Stimulated activated CD4-positive, alpha-beta T cell treated with anti-CD3 and anti-CD28 coated beads, Interleukin-4, amount 100 ng/mL, for 48 hours (primary cell): ENCODE measurements around the gene ERLIN1.

Experiments
- DNase-seq, 2 donors: peaks; one replicate each; pipeline ENCODE4 v3.0.0-alpha.2; 2020; ENCODE audit warnings: low read depth in 2 of 2

ERLIN1 gene

DNA sequence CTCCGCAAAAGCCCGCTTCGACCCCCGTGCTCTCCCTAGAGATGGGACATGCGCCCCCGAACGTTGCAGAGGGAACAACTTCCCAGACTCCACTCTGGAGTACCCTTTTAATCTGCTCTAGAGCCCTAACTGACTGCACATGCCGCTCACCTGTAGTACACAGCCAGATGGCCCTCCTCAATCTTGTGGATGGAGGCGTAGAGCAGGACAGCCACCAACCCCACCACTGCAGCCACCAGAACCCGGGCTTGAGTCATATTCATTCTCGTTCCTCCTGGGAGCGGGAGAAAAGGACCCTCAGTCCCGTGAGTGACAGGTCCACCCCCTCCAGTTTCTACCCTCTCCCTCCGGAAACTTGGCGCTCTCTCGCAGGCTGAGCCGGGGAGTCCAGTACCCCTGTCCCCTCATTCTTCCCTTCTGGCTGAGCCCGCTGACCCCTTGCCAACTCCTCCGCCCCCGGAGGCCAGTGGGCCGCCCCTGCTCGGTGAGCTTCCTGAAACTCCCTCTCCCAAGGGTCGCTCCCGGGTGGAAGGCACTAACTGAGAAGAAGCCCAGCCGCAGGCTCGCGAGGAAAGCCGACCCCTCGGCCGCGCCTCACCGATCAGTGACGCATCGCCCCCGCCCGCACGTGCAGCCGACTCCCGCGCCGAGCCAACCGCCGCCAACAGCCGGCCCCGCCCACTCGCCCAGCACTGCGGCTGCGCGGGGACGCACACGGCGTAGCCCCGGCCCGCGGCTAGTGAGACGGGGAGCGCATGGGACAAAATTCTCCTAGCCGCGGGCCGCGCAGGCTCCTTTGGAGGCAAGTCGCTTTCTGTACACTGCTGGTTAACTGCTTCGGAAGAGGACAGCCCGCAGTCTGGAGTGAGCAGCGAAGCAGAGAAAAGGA is at the start of gene ERLIN1:
Gene ERLIN1 (minus strand): TSS at position 666 of the 889 bp plus-strand sequence. CDS start 403 bp downstream, at position 263.
- DNase-seq, result peak; percentile 92 to 93

GRCh38 chr10:100232101-100232500 is 46.3 kb upstream of the ERLIN1 start:
- no peak for DNase-seq

- DNase-seq, result no peak
Observed at GRCh38 chr10:100229819-100230422, 44.1 kb upstream of the ERLIN1 start.

GRCh38 chr10:100223879-100224278 is 38.0 kb upstream of the ERLIN1 start:
- no peak for DNase-seq

- no peak for DNase-seq
Observed at GRCh38 chr10:100222529-100222928, 36.7 kb upstream of the ERLIN1 start.

GRCh38 chr10:100216006-100216405 is 30.2 kb upstream of the ERLIN1 start:
- no peak for DNase-seq

DNA sequence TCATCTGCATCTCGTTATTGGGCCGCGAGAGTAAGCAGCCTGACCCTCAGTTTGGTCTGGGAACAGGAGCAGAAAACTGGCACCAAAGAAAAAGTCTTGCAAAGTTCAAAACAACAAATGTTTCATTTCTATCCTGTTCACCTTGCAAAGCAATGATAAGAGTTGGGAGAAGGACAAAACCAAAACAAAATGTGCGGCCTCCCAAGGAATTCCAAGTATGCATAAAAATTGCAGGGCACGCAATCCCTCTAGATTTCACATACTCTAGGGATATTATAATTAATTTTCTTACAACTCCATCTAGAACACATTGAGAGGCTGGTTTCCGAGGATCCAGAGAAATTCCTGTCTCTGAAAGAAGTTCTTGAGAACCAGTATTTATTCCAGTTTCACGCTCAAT is 23.5 kb upstream of the ERLIN1 start:
- DNase-seq, result no peak

GRCh38 chr10:100208276-100208675 is 22.4 kb upstream of the ERLIN1 start:
- no peak for DNase-seq

DNA sequence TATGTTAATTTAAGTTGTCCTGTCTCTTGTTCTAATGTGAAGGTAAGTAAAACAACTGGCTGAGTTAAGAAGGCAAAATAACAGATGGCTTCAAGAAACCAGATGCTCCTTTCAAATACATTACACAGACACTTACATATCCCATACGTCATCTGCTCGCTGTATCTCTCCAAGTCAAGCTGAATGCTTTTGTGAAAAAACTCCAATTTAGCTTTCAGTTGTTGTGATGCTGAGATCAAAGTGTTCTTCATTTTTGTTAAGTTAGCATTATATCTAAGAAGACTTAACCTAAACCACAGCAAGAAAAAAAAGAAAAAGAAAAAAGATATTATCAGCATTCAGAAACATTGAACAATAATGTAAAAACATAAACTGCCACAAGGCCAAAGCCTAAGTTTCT is 18.5 kb upstream of the ERLIN1 start:
- DNase-seq, result no peak

GRCh38 chr10:100201549-100201948 is 15.7 kb upstream of the ERLIN1 start:
- DNase-seq, result no peak

DNA sequence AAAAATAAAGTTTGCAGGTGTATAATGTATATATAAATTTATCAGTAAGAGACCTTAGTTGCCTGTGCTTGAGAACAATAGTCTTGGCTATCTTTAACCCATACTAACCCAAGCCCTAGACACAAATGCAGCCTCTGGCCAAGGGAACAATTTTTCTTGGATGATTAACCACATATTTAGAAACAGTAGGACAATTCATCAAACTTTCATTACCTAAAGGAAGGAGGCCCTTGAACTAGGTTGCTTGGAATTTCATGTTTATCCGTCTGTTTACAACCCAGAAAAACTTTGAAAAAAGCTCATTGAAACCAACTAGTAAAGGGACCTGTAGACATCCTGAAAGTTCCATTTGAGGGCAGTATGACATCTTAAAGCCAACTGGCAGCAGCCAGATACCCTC is 8.9 kb upstream of the ERLIN1 start:
- DNase-seq, result no peak

GRCh38 chr10:100192350-100192749 is 6.5 kb upstream of the ERLIN1 start:
- no peak for DNase-seq

GRCh38 chr10:100186253-100187212 is 704 bp upstream of the ERLIN1 start:
- DNase-seq, result peak; percentile 12 to 18

DNA sequence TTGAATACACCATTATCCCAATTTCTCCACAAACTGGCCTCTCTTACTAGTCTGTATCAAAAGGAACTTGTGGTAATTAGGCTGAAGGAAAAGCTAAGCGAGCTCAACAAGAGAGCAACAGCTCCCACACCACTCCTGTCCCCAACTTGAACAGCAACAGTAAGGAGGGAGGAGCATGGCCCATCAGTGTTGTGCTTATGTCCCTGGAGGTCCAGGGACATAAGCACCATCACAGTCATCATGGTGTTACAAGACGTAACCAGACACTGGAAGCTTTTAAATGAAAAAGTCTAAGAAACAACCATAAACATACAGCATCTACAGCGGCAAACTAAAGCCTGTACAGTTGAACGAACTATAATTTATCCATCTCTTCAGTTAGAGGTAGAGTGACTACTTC is 989 bp downstream of the ERLIN1 start:
- DNase-seq, result no peak

DNA sequence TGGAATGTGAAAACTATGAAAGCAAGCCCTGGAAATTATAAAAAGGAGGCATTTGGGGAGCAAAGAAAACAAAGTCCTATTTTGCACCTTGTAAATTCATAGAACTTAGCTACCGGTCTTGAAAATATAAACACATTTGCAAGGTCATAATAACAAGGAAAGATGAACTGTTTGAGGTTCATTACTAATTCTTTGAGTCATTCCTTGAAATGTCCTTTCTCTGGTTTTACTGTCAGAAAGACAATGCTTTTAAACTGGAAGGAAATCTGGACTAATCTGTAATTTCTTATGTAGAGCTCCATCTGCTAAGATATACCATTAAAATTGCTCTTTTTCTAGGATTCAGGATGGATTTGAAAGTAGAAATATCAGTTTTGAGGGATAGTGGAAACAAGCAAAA is 1.4 kb downstream of the ERLIN1 start:
- DNase-seq, result no peak

DNA sequence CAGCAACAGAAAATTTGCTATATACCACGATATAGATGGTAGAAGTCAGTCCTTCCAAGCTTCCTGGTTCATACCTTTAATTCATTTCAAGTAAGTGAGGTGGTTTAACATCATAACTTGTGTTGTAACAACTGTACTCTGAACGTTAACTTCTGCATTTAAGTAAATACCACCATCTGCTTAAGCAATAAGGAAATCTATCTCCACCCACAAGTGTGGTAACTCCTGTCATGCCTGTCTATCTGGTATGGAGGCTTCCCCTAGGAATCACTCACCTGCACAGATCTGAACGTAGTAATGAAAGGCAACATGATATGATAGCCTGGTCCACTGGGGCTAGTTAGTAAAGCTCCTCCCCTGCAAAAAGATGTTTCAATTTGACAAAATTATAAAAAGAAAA is 2.3 kb downstream of the ERLIN1 start:
- no peak for DNase-seq

DNA sequence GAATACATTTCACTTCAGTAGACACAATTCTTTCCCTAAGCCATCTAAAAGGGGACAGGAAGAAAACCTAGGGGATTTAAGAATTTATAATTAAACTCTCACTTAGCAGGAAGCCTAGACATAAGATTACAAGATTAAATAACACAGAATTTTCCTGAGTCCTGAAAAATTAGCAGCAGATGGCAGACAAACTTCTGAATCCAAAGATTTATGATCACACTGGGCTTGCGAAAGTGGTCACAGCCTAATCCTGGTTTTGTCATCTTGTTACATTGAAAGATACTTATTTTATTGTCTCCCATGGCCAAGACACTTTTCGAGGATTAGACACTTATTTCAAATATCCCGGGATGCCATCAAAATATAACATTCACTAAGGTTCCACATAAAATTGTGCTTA is 2.9 kb downstream of the ERLIN1 start:
- no peak for DNase-seq

- no peak for DNase-seq
Observed at GRCh38 chr10:100182281-100182680, 3.5 kb downstream of the ERLIN1 start.

DNA sequence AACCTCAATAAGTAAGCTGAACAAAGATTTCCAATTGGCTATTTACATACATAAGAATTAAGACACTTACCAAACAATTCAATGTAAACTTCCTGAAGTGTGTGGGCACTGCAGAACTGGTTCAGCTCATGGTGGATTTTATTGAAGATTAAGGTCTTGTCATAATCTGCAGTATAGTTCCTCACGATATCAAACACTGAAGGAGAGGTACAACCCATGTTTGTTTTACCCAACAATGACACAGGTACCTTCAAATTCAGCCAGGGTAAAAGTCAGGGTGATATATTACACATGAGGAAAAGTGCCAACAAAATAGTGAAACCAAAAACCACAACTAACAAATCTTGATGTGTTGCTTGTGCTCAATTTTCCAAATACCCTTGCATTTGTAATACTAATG is 10.0 kb downstream of the ERLIN1 start:
- no peak for DNase-seq

DNA sequence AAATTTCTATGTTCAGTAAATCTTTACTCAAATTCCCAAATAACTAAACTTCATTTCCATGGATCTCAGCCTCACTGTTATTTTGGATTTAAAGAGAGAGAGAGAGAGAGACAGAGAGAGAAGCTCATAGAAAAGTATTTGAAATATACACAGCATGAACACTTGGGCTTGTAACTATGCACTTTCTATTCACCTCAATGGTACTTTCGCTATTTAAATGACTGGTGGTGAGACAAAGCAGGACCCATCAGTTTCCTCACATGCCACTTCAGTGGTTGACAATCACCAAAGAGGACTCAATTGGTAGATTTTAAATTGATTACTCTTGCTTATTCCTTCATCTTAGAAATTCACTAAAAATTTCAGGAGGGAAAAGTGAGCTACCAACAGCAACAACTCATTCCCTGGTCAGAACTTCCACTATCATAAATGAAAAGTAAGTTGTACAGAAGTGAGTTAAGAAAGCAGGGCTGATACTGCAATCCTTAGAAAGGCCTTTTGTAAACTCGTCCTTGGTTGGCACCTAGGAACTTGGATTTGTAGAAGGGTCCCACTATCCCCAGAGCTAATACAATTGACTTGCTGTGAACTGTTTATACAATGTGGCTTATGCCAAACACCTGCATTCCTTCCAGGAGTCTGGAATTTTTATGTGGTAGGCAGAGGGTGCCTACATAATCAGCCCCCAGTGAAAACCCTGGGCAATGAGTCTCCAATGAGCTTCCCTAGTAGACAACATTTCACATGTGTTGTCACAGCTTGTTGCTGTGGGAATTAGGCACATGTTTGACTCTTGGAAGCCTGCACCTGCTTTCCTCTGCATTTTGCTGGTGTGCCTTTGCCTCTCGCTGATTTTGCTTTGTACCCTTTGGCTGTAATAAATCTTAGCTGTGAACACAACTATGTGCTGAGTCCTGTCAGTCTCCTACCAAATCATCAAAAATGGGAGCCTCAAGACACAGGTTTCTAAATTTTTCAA is 10.8 kb downstream of the ERLIN1 start:
- DNase-seq, result no peak

DNA sequence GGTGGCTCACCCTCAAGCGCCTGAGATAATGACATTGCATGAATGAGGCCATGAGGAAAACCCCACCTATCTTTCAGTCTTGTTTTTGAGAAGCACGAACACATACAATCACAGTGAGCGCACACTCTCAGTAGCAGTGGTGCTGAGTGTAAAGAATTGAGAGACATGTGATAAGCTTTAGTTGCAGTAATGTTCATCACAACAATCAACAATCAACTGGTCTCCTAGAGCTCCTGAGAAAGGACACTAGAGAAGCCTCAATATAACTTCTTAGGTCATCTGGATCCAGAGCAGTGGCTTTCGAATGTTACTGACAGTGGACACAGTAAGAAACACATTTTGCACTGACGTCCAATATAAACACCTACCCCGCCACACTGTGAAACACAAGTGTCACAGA is 12.8 kb downstream of the ERLIN1 start:
- DNase-seq, result no peak
